Activated naive CD4-positive, alpha-beta T cell treated with anti-CD3 and anti-CD28 coated beads, Interleukin-2, amount 10 ng/mL, durations not matched to agents 7 days and 5 days (primary cell): ENCODE results near the gene MLX.
A peak's percentile ranks its signal among the peaks of the same experiment; 100 is the strongest.
"Not testable (repeated sequence)": the region's sequence is repeated elsewhere in the genome, so short reads cannot be mapped to it uniquely, and the experiment has no call there.

Experiments
- CTCF ChIA-PET: fragments of 350-600 bp; sonication (Branson Sonifier 250); formaldehyde crosslinking; loops from one replicate; lab custom pipeline; 2021; ENCODE audit warnings: antibody characterized with exemption; lab: Charles Lee
- DNase-seq: peaks from one replicate; pipeline ENCODE4 v3.0.0-alpha.2; 2020
- H3K27ac Mint-ChIP-seq: one replicate; pipeline ENCODE4 v1.8.0; 2021; ENCODE audit warnings: mild to moderate bottlenecking, moderate library complexity, mixed read lengths
- H3K27me3 Mint-ChIP-seq: one replicate; pipeline ENCODE4 v1.8.0; 2021; ENCODE audit warnings: mild to moderate bottlenecking, mixed read lengths
- H3K36me3 Mint-ChIP-seq: one replicate; pipeline ENCODE4 v1.8.0; 2021; ENCODE audit warnings: mixed read lengths
- H3K4me1 Mint-ChIP-seq: one replicate; pipeline ENCODE4 v1.8.0; 2021; ENCODE audit warnings: mixed read lengths
- H3K4me3 Mint-ChIP-seq: one replicate; pipeline ENCODE4 v1.8.0; 2021; ENCODE audit warnings: mild to moderate bottlenecking, moderate library complexity, mixed read lengths
- H3K9me3 Mint-ChIP-seq: one replicate; pipeline ENCODE4 v1.8.0; 2021; ENCODE audit warnings: mixed read lengths

MLX gene

GRCh38 chr17:42541041-42541833 lies 25.7 kb upstream of the MLX start:
- Mint-ChIP-seq H3K27ac (peak overlapping the region; percentile 69), H3K27me3 (no peaks in the 10 kb centered on the region), H3K4me3 (no peak overlapping the region), H3K4me1 (peaks cover 54% of the 10 kb centered on the region), H3K36me3 (peaks cover 22% of the 10 kb centered on the region), H3K9me3 (no peaks in the 10 kb centered on the region)
- CTCF ChIA-PET: interaction anchor here (1.0 to 1.3 kb wide), 4 partner anchors 10 to 279 kb away, joined by 3 read pairs; no protein-coding TSS in a partner anchor
- DNase-seq: peak; percentile 44

- Mint-ChIP-seq H3K36me3 (peaks cover 20% of the 10 kb centered on the region), H3K9me3 (no peaks in the 10 kb centered on the region), H3K27ac (peak overlapping the region; percentile 58), H3K4me1 (peaks cover 41% of the 10 kb centered on the region), H3K4me3 (no peak overlapping the region), H3K27me3 (no peaks in the 10 kb centered on the region)
- CTCF ChIA-PET: interaction anchor here (0.6 to 1.3 kb wide), 2 partner anchors 35 to 39 kb away, joined by 4 to 6 read pairs; no protein-coding TSS in a partner anchor
- no peak for DNase-seq
Observed at GRCh38 chr17:42543190-42544079, 23.5 kb upstream of the MLX start.

GRCh38 chr17:42544874-42545283 lies 22.0 kb upstream of the MLX start:
- CTCF ChIA-PET: no interaction called here

GRCh38 chr17:42545755-42546505 lies 21.0 kb upstream of the MLX start:
- DNase-seq, H3K4me3 Mint-ChIP-seq, H3K9me3 Mint-ChIP-seq, H3K27me3 Mint-ChIP-seq, H3K27ac Mint-ChIP-seq, CTCF ChIA-PET: not testable (repeated sequence)
- Mint-ChIP-seq H3K4me1 (peaks cover 33% of the 10 kb centered on the region), H3K36me3 (peaks cover 16% of the 10 kb centered on the region)

More at GRCh38 chr17:42544874-42545283, 22.0 kb upstream of the MLX start:
- peaks cover 16% of the 10 kb centered on the region for H3K36me3 Mint-ChIP-seq
- no peaks in the 10 kb centered on the region for H3K9me3 Mint-ChIP-seq
- H3K4me3 Mint-ChIP-seq: no peak overlapping the region
- H3K27me3 Mint-ChIP-seq: no peaks in the 10 kb centered on the region
- DNase-seq: no peak
- peaks cover 41% of the 10 kb centered on the region for H3K4me1 Mint-ChIP-seq
- no peak overlapping the region for H3K27ac Mint-ChIP-seq

- Mint-ChIP-seq H3K27me3 (no peaks in the 10 kb centered on the region), H3K4me3 (no peak overlapping the region), H3K36me3 (peaks cover 11% of the 10 kb centered on the region), H3K27ac (no peak overlapping the region), H3K9me3 (no peaks in the 10 kb centered on the region), H3K4me1 (peaks cover 26% of the 10 kb centered on the region)
- DNase-seq: no peak
- CTCF ChIA-PET: no interaction called here
Observed at GRCh38 chr17:42547001-42547461, 19.9 kb upstream of the MLX start.

GRCh38 chr17:42547698-42548069 lies 19.2 kb upstream of the MLX start:
- CTCF ChIA-PET: interaction anchor here (1.1 to 1.5 kb wide), 2 partner anchors 30 to 59 kb away, joined by 3 to 11 read pairs; partner anchors contain the start of gene PSMC3IP

GRCh38 chr17:42548070-42548837 lies 18.6 kb upstream of the MLX start:
- Mint-ChIP-seq H3K4me1 (peaks cover 21% of the 10 kb centered on the region), H3K9me3 (no peaks in the 10 kb centered on the region), H3K4me3 (peak overlapping the region; percentile 10), H3K27me3 (no peaks in the 10 kb centered on the region), H3K36me3 (peaks cover 9% of the 10 kb centered on the region), H3K27ac (peak overlapping the region; percentile 64)
- peak; percentile 88 for DNase-seq
- CTCF ChIA-PET: interaction anchor here (1.1 to 1.5 kb wide), 3 partner anchors 16 to 58 kb away, joined by 3 to 11 read pairs (median 3); partner anchors contain the start of gene PSMC3IP

More at GRCh38 chr17:42547698-42548069, 19.2 kb upstream of the MLX start:
- Mint-ChIP-seq H3K9me3 (no peaks in the 10 kb centered on the region), H3K36me3 (peaks cover 11% of the 10 kb centered on the region), H3K27ac (no peak overlapping the region), H3K27me3 (no peaks in the 10 kb centered on the region), H3K4me3 (peak overlapping the region; percentile 12), H3K4me1 (peaks cover 22% of the 10 kb centered on the region)
- DNase-seq: no peak

- Mint-ChIP-seq H3K27me3 (no peaks in the 10 kb centered on the region), H3K4me3 (no peak overlapping the region), H3K9me3 (no peaks in the 10 kb centered on the region), H3K36me3 (peaks cover 9% of the 10 kb centered on the region), H3K4me1 (peaks cover 27% of the 10 kb centered on the region), H3K27ac (no peak overlapping the region)
- DNase-seq: no peak
- CTCF ChIA-PET: interaction anchor here (1.1 to 1.5 kb wide), 3 partner anchors 15 to 57 kb away, joined by 3 to 11 read pairs (median 3); partner anchors contain the start of gene PSMC3IP
Observed at GRCh38 chr17:42548993-42549755, 17.7 kb upstream of the MLX start.

- CTCF ChIA-PET: not testable (repeated sequence)
- peaks cover 48% of the 10 kb centered on the region for H3K4me1 Mint-ChIP-seq
Observed at GRCh38 chr17:42552736-42553135, 14.2 kb upstream of the MLX start, which contains the start of gene HSD17B1. HSD17B1 (plus strand) TSS chr17:42552923; CDS start chr17:42552934, 11 bp downstream.

GRCh38 chr17:42553161-42553818 lies 13.6 kb upstream of the MLX start:
- peak overlapping the region; percentile 90 for H3K4me3 Mint-ChIP-seq
- no peak for DNase-seq
- H3K27me3 Mint-ChIP-seq: no peaks in the 10 kb centered on the region
- H3K9me3 Mint-ChIP-seq: no peaks in the 10 kb centered on the region
- peaks cover 45% of the 10 kb centered on the region for H3K4me1 Mint-ChIP-seq
- H3K27ac Mint-ChIP-seq: peak overlapping the region; percentile 33
- CTCF ChIA-PET: no interaction called here
- H3K36me3 Mint-ChIP-seq: peaks cover 4% of the 10 kb centered on the region

More at GRCh38 chr17:42552736-42553135, 14.2 kb upstream of the MLX start, which contains the start of gene HSD17B1:
- H3K4me3 Mint-ChIP-seq: peak within 1 kb of the TSS; percentile 90
- not testable (repeated sequence) for H3K9me3 Mint-ChIP-seq, DNase-seq, H3K36me3 Mint-ChIP-seq, H3K27me3 Mint-ChIP-seq
- peak within 1 kb of the TSS; percentile 33 for H3K27ac Mint-ChIP-seq

GRCh38 chr17:42553866-42554249 lies 13.0 kb upstream of the MLX start:
- no peaks in the 10 kb centered on the region for H3K9me3 Mint-ChIP-seq
- peaks cover 42% of the 10 kb centered on the region for H3K4me1 Mint-ChIP-seq
- peak overlapping the region; percentile 90 for H3K4me3 Mint-ChIP-seq
- CTCF ChIA-PET: no interaction called here
- H3K27me3 Mint-ChIP-seq: no peaks in the 10 kb centered on the region
- H3K27ac Mint-ChIP-seq: peak overlapping the region; percentile 93
- DNase-seq: peak; percentile 32
- peaks cover 3% of the 10 kb centered on the region for H3K36me3 Mint-ChIP-seq
